Thoracic aorta (tissue), 2 donors: Measurements from ENCODE around the gene ATP2C2. TPM values are rescaled to one million over a fixed set of nuclear protein-coding genes. Genes with fewer than 3 reads are reported as not detected.
A peak's percentile ranks its signal among the peaks of the same experiment; 100 is the strongest.
"Not testable (repeated sequence)": the region's sequence is repeated elsewhere in the genome, so short reads cannot be mapped to it uniquely, and the experiment has no call there.

Experiments used
- ATAC-seq: fragments of 150-250 bp; one replicate; pipeline ENCODE4 v1.8.0; 2017; ENCODE audit warnings: low read depth; ENCODE audit not compliant: insufficient number of reproducible peaks, low FRiP score
- DNase-seq: peaks from one replicate; pipeline ENCODE4 v3.0.0-alpha.2; 2020; ENCODE audit warnings: low spot score
- H3K27ac ChIP-seq, 2 donors: fragments of 200-600 bp; sonication (generic); 1 replicate in 1 of 2; 2 replicates in 1 of 2; pipeline ENCODE4 v1.5.1; 2016; ENCODE audit warnings: mild to moderate bottlenecking in 2 of 2, moderate library complexity in 2 of 2
- H3K27me3 ChIP-seq: fragments of 200-600 bp; sonication (generic); replicated peaks from 2 replicates; pipeline ENCODE4 v1.6.0; 2016; ENCODE audit warnings: mild to moderate bottlenecking; ENCODE audit not compliant: insufficient read depth
- H3K36me3 ChIP-seq: fragments of 200-600 bp; sonication (generic); one replicate; pipeline ENCODE4 v1.5.1; 2016
- H3K4me1 ChIP-seq, 2 donors: fragments of 200-600 bp; sonication (generic); 1 replicate in 1 of 2; 2 replicates in 1 of 2; pipeline versions ENCODE4 v1.5.1 to v1.6.0; 2016; ENCODE audit warnings: low read depth in 2 of 2, mild to moderate bottlenecking in 1 of 2; ENCODE audit not compliant: control insufficient read depth in 1 of 2
- H3K4me3 ChIP-seq: fragments of 200-600 bp; sonication (generic); 2 replicates; pipeline ENCODE4 v1.5.1; 2016; ENCODE audit warnings: mild to moderate bottlenecking
- H3K9me3 ChIP-seq: fragments of 200-600 bp; sonication (generic); 2 replicates; pipeline ENCODE4 v1.5.1; 2016
- CTCF ChIP-seq: fragments of 200-600 bp; sonication (generic); IDR thresholded peaks from one replicate; pipeline ENCODE4 v1.5.1; 2019; ENCODE audit warnings: antibody characterized with exemption
- total RNA-seq, 2 donors: library from RNA; depleted of rRNA; stranded (reverse); fragments of >200 nt; gene quantifications; one replicate each; pipeline versions ENCODE4 v1.1.0 to v1.2.3, GENCODE V29; 2016

Gene ATP2C2
- total RNA-seq, 2 donors from 2014 or later: 0.28 to 0.54 TPM

DNA sequence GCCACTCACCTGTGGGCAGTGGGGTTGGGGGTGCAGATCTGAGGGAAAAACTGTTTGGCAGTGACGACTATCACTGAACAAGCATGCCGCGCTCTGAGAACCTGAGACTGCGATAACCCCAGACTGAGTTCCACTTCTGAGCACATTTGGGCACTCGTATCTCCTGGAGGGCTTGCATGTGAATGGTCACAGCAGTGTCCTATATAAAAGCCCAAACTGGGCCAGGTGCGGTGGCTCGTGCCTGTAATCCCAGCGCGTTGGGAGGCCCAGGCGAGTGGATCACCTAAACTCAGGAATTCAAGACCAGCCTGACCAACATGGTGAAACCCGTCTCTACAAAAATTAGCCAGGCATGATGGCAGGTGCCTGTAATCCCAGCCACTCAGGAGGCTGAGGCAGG, 18.7 kb downstream of the ATP2C2 start:
- TF ChIP-seq CTCF: no peak
- H3K27ac ChIP-seq: no peak overlapping the region
- H3K36me3 ChIP-seq: no peaks in the 10 kb centered on the region
- no peak for DNase-seq
- ATAC-seq: no peak
- H3K4me3 ChIP-seq: no peak overlapping the region
- H3K27me3 ChIP-seq: no peaks in the 10 kb centered on the region
- no peaks in the 10 kb centered on the region for H3K9me3 ChIP-seq
- H3K4me1 ChIP-seq: peaks cover 0 to 6% of the 10 kb centered on the region in 2 donors

DNA sequence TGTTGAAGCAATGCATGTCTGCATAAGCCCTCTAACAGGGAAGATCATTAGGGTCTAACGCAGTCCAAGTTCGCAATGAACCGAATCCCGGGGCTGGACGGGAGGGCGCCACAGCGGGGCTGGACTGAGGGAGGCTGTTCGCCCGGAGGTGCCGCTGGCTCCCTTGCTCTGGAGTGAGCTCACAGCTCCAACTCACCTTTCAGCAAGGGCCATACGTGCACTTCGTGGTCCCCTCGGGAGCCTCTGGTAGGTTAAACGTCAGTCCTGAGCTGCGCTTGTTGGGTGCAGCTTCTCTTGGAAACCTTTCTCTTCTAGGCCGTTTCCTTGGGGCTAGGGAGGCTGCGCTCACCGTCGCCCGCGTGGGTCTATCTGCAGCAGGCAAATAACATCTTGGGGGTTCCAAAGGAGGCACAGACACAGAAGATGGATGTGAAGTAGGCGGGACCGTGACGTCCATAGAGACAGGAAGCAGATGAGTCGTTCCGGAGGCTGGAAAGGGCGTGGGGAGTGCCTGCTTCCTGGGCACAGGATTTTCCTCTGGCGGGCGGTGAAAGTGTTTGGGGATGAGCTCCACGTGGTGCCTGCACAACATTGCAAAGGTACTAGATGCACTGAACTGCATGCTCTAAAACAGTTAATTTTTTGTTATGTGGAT, 21.9 kb downstream of the ATP2C2 start:
- Histone ChIP-seq H3K36me3 (no peaks in the 10 kb centered on the region), H3K4me1 (peaks cover 0 to 6% of the 10 kb centered on the region in 2 donors), H3K27ac (no peak overlapping the region), H3K4me3 (no peak overlapping the region), H3K27me3 (no peaks in the 10 kb centered on the region), H3K9me3 (no peaks in the 10 kb centered on the region)
- no peak for DNase-seq
- no peak for TF ChIP-seq CTCF
- no peak for ATAC-seq

- Histone ChIP-seq H3K27me3 (no peaks in the 10 kb centered on the region), H3K27ac (no peak overlapping the region), H3K4me1 (peaks cover 0 to 6% of the 10 kb centered on the region in 2 donors), H3K36me3 (no peaks in the 10 kb centered on the region), H3K4me3 (peak overlapping the region; percentile 28), H3K9me3 (no peaks in the 10 kb centered on the region)
- ATAC-seq (no peak), DNase-seq (no peak)
- TF ChIP-seq CTCF: no peak
Measured at GRCh38 chr16:84391151-84392030, 23.1 kb downstream of the ATP2C2 start.

- Histone ChIP-seq H3K27me3 (no peaks in the 10 kb centered on the region), H3K9me3 (no peaks in the 10 kb centered on the region), H3K36me3 (no peaks in the 10 kb centered on the region), H3K27ac (no peak overlapping the region), H3K4me3 (no peak overlapping the region), H3K4me1 (peaks cover 0 to 6% of the 10 kb centered on the region in 2 donors)
- no peak for TF ChIP-seq CTCF
- ATAC-seq (no peak), DNase-seq (no peak)
Measured at GRCh38 chr16:84392031-84392360, 23.7 kb downstream of the ATP2C2 start.

GRCh38 chr16:84396082-84396481, 27.7 kb downstream of the ATP2C2 start:
- not testable (repeated sequence) for H3K27me3 ChIP-seq, H3K36me3 ChIP-seq, H3K4me3 ChIP-seq, DNase-seq, H3K27ac ChIP-seq, H3K9me3 ChIP-seq, ATAC-seq, H3K4me1 ChIP-seq
